GM18517 (cell line): ENCODE results near the gene GASK1A.
"Not testable (repeated sequence)": the region's sequence is repeated elsewhere in the genome, so short reads cannot be mapped to it uniquely, and the experiment has no call there.

Experiments used
- ATAC-seq: cut with Tn5 transposase; IDR thresholded peaks from one replicate; pipeline ENCODE4 v1.9.1; 2021; ENCODE audit warnings: mild to moderate bottlenecking, moderate library complexity; ENCODE audit not compliant: unreplicated experiment

The GASK1A gene

DNA sequence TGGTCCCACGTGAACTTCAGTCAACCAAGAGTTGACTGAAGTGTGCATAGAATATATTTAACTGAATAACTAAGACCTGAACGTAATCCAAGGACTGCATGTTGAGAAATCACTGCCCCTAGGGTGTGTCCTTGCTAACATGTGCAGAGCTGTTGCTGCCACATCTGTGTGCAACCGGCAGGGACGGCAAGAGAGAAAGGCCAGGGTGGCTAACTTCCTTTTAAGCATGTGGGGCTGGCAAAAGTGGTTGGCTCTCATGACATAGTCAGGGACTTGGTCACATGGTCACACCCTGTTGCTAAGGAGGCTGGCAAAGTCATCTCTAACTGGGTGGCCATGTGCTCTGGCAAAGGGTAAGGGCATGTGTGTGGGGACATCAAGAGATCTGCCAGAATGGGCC lies 52.4 kb downstream of the GASK1A start:
- ATAC-seq, result no peak

DNA sequence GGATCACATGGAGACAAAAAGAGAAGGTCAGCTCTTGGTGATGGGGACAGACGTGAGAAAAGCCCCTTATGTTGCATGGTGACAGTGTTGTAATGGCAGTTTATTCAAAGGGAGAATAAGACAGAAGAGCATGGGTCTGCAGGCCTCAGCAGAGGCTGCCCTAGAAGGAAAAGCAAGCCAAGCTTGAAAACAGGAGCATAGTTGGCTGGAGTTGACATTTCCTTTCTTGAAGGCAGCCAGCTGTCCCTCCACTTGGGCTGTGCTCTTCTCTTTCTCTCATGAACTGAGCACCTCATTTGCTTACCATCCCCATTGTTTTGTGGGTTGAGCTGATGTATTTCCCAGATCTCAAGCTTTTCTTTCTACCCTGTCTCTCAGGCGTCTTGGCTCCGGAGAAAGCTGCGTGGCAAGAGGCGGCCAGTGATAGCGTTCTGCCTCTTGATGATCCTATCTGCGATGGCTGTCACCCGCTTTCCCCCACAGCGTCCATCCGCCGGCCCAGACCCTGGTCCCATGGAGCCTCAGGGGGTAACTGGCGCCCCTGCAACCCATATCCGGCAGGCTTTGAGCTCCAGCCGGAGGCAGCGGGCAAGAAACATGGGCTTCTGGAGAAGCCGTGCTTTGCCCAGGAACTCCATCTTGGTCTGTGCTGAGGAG lies 52.9 kb downstream of the GASK1A start:
- no peak for ATAC-seq

DNA sequence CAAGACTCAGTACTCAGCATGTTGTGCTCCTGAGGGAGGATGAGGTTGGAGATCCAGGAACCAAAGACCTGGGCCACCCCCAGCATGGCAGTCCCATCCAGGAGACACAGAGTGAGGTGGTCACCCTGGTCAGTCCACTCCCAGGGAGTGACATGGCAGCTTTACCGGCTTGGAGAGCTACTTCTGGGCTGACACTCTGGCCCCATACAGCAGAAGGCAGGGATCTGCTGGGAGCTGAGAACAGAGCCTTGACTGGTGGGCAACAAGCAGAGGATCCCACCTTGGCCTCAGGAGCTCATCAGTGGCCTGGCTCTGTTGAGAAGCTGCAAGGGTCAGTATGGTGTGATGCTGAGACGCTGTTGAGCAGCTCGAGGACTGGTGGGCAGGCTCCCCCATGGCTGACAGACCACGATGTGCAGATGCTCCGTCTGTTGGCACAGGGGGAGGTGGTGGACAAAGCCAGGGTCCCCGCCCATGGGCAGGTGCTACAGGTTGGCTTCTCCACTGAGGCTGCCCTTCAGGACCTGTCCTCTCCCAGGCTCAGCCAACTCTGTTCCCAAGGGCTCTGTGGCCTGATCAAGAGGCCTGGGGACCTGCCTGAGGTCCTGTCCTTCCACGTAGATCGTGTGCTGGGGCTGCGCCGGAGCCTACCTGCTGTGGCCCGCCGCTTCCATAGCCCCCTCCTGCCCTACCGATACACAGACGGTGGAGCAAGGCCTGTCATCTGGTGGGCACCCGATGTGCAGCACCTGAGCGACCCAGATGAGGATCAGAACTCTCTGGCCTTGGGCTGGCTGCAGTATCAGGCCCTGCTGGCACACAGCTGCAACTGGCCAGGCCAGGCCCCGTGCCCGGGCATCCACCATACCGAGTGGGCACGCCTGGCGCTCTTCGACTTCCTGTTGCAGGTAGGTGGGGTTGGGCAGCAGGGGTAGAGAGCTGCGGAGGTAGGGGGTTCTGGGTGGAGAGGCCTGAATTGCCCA lies 53.8 kb downstream of the GASK1A start:
- no peak for ATAC-seq

DNA sequence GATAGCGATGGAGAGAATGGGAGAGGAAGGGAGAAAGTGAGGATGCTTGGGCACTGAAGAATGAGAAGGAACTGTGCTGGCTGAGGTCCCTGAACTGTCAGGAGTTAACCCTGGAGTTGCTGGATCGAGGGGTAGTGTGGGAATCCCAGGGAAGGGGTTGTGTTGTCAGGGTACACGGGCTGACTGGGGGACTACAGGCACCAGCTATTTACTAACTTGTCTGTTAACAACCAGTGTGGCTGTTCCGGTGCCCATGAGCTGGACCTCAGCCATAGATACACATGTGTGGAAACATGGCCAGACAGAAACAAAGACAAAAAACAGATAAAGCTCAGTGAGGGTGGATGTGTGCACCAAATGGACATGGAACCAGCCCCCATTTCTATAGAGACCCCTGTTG lies 55.1 kb downstream of the GASK1A start:
- ATAC-seq, result no peak

DNA sequence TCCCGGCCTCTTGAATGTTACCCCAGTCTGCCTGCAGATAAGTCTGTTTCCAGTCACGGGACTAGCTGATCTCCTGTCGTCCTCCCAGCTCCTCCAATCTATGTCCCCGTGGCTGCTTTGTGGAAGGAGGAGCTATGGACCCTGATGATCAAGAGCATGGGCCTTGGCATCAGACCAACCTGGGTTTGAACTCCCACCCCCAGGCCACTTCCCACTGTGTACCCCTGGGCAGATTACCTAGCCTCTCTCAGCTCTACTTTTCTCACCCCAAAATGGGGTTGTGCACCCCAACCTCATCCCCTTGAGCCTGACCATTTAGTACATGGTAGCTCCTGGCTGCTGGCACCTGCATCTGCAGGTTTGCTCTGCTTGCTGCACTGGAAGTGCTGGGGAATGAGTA lies 55.8 kb downstream of the GASK1A start:
- ATAC-seq, result no peak

DNA sequence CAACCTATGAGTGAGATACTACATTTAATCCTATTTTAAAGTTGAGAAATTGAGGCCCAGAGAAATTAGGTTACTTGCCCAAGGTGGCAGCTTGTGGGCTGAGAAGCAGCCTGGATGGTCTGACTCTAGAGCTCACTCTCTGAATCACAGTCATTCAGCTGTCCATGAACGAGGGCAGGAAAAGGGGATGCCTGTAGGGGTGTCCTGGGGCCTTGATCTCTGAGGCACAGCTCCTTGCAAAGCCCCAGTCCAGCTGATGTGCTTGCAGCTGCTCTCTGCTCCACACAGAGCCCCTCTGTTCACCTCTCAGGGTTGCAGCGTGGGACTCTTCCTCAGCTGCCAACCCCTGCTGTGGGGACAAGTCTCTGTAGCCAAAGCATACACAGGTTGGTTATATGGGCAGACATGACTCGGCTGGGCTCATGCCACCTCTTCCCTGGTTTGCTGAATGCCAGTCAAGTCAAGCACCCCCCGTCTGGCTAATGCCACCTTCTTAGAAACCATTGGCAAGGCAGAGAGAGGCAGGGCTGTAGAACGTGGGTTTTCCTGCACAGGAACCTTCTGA lies 56.8 kb downstream of the GASK1A start:
- no peak for ATAC-seq

DNA sequence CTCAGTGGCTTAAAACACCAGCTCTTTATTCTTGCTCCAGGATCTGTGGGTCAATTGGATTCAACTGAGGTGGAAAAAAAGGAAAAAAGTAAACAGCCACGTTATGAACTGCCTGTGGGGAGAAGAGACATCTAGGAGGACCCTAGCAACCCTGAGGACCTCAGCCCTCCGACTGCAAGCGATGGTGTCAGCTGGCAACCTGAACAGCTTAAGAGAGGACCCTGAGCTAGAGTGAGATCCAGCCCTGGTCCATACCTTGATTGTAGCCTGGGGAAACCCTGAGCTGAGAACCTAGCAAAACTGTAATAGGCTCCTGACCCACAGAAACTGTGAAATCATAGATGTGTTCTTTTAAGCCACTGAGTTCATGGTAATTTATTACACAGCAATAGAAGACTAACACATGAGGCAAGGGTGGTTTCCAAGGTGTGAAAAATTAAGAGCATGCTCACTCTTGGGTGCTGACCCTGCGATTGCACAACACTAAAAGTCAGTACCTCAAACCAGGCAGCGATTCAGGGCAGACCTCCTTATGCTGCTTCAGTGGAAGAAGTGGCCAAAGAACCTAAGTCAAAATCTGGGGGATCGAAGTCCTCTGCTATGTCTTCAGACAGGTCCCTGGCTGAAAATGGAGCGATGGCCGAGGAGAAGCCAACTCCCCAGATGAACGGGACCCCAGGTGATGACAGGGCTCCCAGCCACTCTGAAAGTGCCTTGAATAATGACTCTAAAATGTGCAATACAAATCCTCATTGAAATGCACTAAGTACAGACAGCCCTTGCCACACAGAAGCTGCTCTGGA lies 57.7 kb downstream of the GASK1A start:
- ATAC-seq, result no peak

DNA sequence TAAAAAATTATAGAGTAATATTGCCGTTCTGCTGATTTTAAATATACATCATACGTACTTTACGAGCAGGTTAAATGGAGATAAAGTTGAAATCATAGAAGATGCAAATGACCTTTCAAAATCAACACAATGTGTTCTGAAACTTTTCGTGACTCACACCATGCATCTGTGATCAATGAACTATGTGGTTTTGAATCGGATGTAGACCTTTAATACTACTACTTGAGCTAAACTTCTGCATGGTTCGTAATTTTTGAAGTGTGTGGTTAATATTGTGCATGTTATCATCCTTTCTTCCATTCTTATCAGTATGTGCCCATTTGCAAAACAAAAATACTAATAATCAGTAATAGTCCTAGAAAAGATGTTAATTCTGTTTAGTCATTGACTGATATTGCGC lies 58.9 kb downstream of the GASK1A start:
- peak; percentile 69 for ATAC-seq

DNA sequence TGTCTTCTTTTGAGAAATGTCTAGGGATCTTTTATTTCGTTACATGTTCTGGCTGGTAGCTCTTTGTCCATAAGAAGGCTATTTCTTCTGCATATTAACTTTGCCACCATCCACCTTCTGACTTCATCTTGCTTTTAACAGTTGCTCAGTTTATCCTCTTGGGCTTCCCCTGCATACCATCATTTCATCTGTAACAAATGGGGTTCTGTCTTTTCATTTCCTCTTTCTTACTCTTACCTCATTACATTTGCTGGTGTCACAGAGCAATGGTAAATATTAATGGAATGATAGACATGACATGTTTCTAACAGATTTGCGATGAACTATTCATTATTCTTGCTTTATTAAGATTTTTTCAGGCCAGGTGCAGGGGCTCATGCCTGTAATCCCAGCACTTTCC lies 62.4 kb downstream of the GASK1A start:
- no peak for ATAC-seq

DNA sequence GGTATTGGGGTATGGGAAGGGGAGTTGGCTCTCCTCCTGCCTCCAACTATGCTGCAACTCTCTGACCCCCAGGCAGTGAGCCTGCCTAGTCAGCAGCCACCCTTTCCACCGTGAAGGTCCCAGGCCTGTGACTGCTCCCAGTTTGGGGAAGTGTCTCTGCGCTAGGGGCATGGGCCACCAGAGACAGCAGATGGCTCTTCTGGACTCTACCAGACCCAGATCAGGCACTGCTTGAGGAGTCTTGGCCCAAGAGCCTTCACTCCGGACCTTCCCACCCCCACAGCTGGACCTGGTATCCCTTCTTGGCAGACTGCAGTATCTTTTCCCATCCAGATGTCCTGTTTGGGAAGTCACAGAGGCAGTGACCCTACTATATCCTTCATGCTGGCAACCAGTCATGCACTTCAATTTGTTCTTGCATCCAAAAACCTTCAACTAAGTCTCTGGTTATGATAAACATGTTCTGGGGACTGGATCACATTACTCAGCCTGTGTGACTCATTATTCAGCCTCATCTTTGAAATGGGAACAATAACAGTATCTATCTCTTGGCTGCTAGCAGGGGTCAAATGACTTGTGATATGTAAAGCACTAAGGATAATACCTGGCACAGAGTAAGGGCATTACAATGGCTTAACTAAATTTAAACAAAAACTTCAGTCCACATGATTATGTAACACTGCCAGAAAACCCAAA lies 64.1 kb downstream of the GASK1A start:
- ATAC-seq, result no peak

DNA sequence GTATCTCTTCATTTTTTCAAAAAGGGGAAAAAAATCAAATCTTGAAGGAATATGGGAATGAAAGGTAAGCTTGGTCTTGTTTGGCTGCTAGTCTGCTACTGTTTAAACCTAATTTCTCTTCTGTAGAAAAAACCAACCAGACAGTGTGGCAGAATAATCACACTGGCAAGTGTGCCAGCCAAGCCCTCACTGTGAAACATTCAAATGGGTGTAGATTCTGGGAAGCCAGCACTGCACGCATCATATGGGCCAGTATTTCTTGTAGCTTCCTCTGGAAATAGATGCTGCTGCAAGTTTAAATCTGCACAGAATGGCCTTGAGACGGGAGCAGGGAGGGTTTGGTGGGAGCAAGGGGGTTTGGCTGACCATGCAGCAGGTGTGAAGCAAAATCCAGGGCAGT lies 64.7 kb downstream of the GASK1A start:
- no peak for ATAC-seq

DNA sequence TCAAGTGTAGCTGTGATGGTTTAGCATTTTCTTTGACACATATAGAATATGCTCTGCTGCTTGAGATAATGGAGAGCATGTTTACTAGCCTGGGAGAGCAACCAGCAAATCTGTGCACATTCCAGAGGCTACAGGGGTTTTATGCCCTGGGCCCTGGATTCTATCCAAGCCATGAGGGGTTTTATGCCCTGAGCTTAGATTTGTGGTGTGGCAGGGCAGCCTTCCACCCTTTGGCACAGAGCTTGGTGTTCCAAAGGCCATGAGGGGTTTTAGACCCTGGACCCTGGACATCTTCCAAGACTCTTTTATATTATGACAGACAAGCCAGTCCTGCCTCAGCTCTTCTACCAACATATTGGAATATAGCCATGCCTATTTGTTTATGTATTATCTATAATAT lies 66.0 kb downstream of the GASK1A start:
- ATAC-seq, result not testable (repeated sequence)

DNA sequence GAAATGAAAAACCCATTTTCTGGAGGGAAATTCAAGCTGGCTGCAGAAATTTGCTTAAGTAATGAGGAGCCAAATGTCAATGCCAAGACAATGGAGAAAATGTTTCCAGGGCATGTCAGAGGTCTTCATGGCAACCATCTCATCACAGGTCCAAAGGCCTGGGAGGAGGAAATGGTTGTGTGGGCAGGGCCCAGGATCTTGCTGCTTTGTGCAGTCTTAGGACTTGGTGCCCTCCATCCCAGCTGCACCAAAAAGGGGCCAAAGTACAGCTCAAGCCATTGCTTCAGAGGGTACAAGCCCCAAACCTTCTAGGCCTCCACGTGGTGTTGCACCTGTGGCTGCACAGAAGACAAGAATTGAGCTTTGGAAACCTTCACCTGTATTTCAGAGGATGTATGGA lies 67.5 kb downstream of the GASK1A start:
- ATAC-seq, result no peak

DNA sequence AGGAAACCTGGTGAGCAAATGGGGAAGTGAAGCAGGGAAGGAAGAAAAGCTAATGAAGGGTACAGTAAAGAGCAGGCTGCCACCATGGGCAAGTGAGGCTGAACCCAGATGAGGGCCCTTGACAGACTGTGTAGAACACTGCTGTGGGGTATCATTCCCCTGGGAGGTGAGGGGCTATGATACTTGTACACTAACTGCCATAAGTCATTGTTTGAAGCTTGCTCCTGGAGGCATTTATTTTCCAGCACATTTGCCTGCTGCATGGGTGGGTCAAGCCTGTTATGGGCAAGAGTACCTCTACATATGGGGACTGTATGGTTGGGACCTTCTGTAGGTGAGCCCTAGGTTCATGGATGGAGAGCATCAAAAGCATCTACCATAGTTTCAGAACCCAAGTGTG lies 69.4 kb downstream of the GASK1A start:
- no peak for ATAC-seq

DNA sequence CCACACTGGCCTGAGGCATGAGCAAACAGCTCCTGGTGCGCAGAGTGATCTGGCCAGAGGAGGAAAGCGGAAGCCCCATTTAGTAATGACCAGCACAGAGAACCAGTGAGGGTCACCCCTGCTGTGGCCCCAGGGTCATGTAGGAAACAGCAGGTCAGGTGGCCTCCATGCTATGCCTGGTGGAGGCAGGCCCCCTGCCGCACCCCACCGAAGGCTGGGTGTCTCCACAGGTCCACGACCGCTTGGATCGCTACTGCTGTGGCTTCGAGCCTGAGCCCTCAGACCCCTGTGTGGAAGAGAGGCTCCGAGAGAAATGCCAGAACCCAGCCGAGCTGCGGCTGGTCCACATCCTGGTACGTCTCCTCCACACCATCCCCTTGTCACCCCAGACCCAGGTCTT lies 74.2 kb downstream of the GASK1A start:
- no peak for ATAC-seq

DNA sequence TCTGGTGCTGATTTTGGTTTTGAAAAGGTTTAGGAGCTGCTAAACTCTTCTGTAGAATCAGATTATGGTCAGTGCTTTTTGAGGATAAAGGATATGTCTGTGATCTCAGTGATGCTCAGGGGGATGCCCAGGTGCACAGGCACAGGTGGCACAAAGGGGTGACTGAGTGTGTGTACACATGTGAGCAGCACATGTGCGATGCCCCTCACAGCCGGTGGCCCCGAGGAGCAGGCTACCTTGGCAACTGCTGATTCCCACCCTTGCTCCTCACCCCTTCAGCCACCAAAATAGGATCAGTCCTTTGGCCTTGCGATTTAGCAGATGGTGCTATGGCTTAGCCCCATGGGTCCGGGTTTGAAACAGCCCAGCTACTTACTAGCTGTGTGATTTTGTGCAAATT lies 75.6 kb downstream of the GASK1A start:
- ATAC-seq, result no peak

DNA sequence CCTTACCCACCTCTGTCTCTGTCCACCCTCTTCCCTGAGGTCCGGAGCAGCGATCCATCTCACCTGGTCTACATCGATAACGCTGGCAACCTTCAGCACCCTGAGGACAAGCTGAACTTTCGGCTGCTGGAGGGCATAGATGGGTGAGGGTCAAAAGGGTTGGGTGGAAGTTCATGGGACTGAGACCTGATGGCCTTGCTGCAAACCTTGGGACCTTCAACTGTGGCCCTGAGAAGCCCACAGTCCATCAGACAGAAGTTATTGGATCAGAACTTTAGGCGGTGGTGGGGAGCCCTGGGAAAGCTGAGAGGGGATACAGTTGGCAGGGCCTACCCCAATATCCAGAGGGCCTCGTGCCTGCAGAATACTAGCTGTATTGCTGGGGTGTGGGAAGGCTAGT lies 76.3 kb downstream of the GASK1A start:
- no peak for ATAC-seq

DNA sequence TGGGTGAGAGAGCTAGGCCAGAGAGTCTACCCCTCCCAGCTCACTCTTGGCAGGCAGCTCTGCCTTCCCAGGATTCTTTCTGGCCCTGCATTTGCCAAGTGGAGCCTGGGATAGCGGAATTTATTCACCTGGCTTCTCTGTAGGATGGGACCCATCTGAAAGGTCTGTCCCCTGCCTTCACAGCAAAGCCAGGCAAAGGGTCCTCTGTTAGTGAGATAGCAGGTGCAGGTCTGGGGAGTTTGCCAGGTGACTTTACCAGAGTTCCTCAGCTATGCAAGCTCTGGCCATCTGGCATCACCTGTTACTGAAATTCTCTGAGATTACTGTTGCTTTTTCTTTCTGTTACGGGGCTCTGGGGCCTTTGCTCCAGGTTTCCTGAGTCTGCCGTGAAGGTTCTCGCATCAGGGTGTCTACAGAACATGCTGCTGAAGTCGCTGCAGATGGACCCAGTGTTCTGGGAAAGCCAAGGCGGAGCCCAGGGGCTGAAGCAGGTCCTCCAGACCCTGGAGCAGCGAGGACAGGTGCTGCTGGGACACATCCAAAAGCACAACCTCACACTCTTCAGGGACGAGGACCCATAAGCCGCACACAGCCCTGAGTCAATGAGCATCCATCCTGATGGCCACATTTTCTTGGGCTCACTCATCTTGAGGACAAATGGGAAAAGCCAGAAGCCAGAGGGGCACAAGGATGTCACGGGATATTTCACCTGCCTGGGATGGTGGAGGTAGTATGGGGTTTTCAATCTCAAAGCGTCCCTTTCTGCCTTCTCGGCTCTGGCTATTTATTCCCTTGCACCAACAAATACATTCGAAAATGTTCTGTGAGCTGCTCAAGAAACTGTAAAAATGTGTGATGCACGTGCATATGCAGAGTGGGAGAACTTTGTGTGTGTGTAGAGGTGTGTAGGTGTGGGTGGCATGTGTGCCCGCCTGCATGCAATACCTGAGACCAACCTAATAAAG lies 77.0 kb downstream of the GASK1A start:
- no peak for ATAC-seq

DNA sequence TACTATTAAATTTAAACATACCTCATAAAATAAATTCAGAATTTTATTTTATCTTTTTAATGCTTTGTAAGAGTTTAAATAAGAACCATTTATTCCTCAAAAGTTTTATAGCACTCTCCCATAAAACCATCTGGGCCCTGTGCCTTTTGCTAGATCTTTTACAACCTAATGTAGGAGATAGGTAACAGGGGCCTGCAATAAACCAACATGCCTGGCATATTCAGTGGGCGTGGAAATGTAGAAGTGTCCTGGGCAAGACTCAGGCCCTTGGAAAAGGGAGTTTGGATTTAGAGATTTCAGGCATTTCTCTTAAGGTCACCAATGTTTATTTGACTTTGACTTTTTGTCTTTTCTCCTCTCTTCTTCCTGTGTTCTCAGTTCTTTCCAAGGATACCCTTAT lies 80.3 kb downstream of the GASK1A start:
- ATAC-seq, result no peak
